ENCODE results near the gene SOX8.

GRCh38 chr16:966035-966434 is 15.5 kb upstream of the SOX8 start:
- TF ChIP-seq ZSCAN16 (tag by site-specific recombination; IDR thresholded peaks at IDR 0.05) (no peak), ZNF274 (IDR thresholded peaks at IDR 0.05; ENCODE audit: low read length) (no peak), ZNF274 (tag by site-specific recombination; IDR thresholded peaks at IDR 0.05; ENCODE audit: borderline replicate concordance) (no peak), ZNF404 (tag by site-specific recombination; IDR thresholded peaks at IDR 0.05) (no peak), WT1 (tag by site-specific recombination; IDR thresholded peaks at IDR 0.05) (no peak)
- TF ChIP-seq, protein P1, sequence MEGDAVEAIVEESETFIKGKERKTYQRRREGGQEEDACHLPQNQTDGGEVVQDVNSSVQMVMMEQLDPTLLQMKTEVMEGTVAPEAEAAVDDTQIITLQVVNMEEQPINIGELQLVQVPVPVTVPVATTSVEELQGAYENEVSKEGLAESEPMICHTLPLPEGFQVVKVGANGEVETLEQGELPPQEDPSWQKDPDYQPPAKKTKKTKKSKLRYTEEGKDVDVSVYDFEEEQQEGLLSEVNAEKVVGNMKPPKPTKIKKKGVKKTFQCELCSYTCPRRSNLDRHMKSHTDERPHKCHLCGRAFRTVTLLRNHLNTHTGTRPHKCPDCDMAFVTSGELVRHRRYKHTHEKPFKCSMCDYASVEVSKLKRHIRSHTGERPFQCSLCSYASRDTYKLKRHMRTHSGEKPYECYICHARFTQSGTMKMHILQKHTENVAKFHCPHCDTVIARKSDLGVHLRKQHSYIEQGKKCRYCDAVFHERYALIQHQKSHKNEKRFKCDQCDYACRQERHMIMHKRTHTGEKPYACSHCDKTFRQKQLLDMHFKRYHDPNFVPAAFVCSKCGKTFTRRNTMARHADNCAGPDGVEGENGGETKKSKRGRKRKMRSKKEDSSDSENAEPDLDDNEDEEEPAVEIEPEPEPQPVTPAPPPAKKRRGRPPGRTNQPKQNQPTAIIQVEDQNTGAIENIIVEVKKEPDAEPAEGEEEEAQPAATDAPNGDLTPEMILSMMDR (tag by site-specific recombination; IDR thresholded peaks at IDR 0.05), result no peak
- TF ChIP-seq, protein P2, sequence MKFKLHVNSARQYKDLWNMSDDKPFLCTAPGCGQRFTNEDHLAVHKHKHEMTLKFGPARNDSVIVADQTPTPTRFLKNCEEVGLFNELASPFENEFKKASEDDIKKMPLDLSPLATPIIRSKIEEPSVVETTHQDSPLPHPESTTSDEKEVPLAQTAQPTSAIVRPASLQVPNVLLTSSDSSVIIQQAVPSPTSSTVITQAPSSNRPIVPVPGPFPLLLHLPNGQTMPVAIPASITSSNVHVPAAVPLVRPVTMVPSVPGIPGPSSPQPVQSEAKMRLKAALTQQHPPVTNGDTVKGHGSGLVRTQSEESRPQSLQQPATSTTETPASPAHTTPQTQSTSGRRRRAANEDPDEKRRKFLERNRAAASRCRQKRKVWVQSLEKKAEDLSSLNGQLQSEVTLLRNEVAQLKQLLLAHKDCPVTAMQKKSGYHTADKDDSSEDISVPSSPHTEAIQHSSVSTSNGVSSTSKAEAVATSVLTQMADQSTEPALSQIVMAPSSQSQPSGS (tag by site-specific recombination; IDR thresholded peaks at IDR 0.05; ENCODE audit: low read depth), result no peak

All from HEK293 (cell line).